Pancreas (tissue), 10 donors: Measurements from ENCODE around the gene LYPD5. TPM values are rescaled to one million over a fixed set of nuclear protein-coding genes. Genes with fewer than 3 reads are reported as not detected.

Source experiments
- ATAC-seq, 4 donors: fragments of 200-7000 bp; cut with Tn5 transposase; one replicate each; pipeline versions ENCODE4 v1.8.0 to v1.9.1; 2020; ENCODE audit warnings: mild to moderate bottlenecking in 4 of 4, moderate library complexity in 4 of 4
- DNase-seq, 6 donors: peaks; one replicate each; pipeline ENCODE4 v3.0.0-alpha.2; 2020
- FAIRE-seq: peaks from 2 replicates; lab custom pipeline; 2012; peaks lifted over from hg19 to GRCh38; lab: Jason Lieb, UNC
- H3K27ac ChIP-seq, 4 donors: fragments of 200-600 bp; sonication (generic); 1 replicate in 3 of 4; 2 replicates in 1 of 4; pipeline versions ENCODE4 v1.5.0 to v1.8.0; 2020
- H3K27me3 ChIP-seq, 4 donors: fragments of 200-600 bp; one replicate each; pipeline ENCODE4 v1.8.0; 2021
- H3K36me3 ChIP-seq, 3 donors: fragments of 200-600 bp; sonication (generic) in 1 of 3; one replicate each; pipeline versions ENCODE4 v1.5.0 to v1.8.0; 2020 to 2021
- H3K4me1 ChIP-seq, 3 donors: fragments of 200-600 bp; one replicate each; pipeline ENCODE4 v1.8.0; 2021
- H3K4me3 ChIP-seq, 4 donors: fragments of 200-600 bp; sonication (generic) in 2 of 4; one replicate each; pipeline versions ENCODE4 v1.5.0 to v1.8.0; 2020 to 2021
- H3K9me3 ChIP-seq, 4 donors: fragments of 200-600 bp; one replicate each; pipeline ENCODE4 v1.8.0; 2021
- CTCF ChIP-seq, 4 donors: fragments of 200-600 bp; sonication (generic) in 3 of 4; IDR thresholded peaks; one replicate each; pipeline versions ENCODE4 v1.5.0 to v1.8.0; 2021; ENCODE audit warnings: antibody characterized with exemption in 4 of 4
- WGBS, 2 donors: extraction: QIAGEN DNeasy Blood & Tissue Kit; methylation state at CpG; one replicate each; pipeline ENCODE4 v1.1.7; 2013; 5-methylcytosine and 5-hydroxymethylcytosine counted together
- intact Hi-C, 3 donors: fragments of 100-400 bp; cut with DNase I; formaldehyde crosslinking; loops; one replicate each; pipeline versions ENCODE4 v1.11.1 to v1.14.2; 2022
- polyA plus RNA-seq, 2 donors: library from polyadenylated mRNA; stranded (reverse); fragments of 200-250 nt; gene quantifications; one replicate each; pipeline ENCODE4 v1.2.3, GENCODE V29; 2013
- total RNA-seq, 6 donors: library from RNA; stranded (reverse); fragmentation: NEBNext Ultra II Directional in 4 of 6; extraction: Animal tissue kit (Norgen Biotek cat#: 25700) in 4 of 6; gene quantifications; one replicate each; pipeline versions ENCODE4 v1.2.1 to v1.2.4, GENCODE V29; 2021 to 2023
- donor health status: healthy with polysubstance abuse.
- donor health status: DM: no; HTN: no; CAD: no; lungs with moderate emphysema.
- donor health status: DM: no; HTN: no; CAD: no.
- donor health status: control.
- donor health status: control.
- donor health status: Bipolar disorder and iron deficiency.
- donor health status: DM: yes; HTN: yes; CAD: no.
- donor health status: DM: no; HTN: no; CAD: no.
- donor health status: DM: no; HTN: no; CAD: no.
- donor health status: DM: yes; HTN: yes; CAD: no.

The LYPD5 gene, protein sequence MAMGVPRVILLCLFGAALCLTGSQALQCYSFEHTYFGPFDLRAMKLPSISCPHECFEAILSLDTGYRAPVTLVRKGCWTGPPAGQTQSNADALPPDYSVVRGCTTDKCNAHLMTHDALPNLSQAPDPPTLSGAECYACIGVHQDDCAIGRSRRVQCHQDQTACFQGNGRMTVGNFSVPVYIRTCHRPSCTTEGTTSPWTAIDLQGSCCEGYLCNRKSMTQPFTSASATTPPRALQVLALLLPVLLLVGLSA
- 1 to 10 TPM in 1 of 6 donors, under 1 TPM in 5; 0.09 to 1.2 (median 0.24) TPM for total RNA-seq
- under 1 TPM; 0.42 to 0.49 TPM for polyA plus RNA-seq

DNA sequence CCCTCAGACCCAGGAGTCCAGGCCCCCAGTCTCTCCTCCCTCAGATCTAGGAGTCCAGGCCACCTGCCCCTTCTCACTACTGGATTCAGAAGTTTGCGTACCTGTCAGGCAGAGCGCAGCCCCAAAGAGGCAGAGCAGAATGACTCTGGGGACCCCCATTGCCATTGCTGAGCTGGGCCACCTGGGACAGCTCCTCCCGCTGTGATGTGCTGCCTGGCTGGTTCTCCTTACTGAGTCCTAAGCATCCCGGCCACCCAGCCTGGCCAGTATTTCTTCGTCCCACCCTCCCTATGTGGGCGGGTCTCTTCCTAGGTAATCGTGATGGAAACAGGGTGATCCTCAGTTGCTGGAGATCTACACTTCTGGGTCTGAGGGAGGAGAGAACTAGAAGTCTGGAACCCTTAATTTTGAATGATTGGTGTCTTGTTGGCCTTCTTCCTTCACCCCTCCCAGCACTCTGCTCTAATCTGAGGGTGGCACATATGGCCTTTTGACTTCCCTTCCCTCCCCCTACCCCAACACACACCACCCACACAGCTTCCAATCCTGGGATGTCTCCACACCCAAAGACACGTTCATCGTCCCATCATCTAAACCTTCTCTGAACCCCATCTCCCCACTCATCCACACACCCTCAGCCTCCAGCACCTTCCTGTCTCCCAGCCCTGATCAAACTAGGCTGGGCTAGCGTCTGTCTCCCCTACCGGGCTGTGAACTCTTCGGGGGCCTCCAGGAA, at the start of gene LYPD5:
LYPD5 (minus strand) TSS at position 232 of the 736 bp plus-strand sequence; CDS start at position 165, 67 bp downstream.
- Histone ChIP-seq H3K4me1 (no peaks in the 10 kb centered on the region), H3K36me3 (no peaks in the 10 kb centered on the region), H3K9me3 (no peaks in the 10 kb centered on the region), H3K27me3 (no peaks in the 10 kb centered on the region), H3K4me3 (no peak within 1 kb of the TSS), H3K27ac (no peak within 1 kb of the TSS)
- WGBS, 2 donors = 43 to 58% methylated on average over 12 of the region's 12 CpGs
- no peak for TF ChIP-seq CTCF (IDR thresholded peaks at IDR 0.05)
- ATAC-seq (no peak), DNase-seq (no peak), FAIRE-seq (no peak)
- intact Hi-C loops = no loop called here

DNA sequence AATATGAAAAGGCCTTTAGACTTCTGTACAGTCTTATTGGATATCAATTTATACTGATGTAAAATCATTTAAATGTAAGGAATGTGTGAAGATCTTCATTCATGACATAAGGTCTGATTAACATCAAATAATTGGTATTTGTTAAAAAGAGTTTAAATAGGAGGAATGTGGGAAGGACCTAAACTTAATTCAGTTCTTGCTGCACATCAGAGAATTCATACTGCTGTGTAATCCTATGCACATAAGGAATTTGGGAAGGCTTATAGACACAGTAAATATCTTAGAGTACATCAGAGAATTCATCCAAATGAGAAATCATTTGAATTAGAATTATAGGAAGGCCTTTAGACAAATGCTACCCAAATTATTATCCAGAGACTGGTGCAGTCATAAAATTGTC, 46.6 kb upstream of the LYPD5 start:
- H3K4me3 ChIP-seq = no peak overlapping the region
- intact Hi-C loops = no loop called here
- peaks cover 0 to 41% (median 4%) of the 10 kb centered on the region in 3 donors for H3K36me3 ChIP-seq
- H3K4me1 ChIP-seq = no peaks in the 10 kb centered on the region
- H3K27me3 ChIP-seq = no peaks in the 10 kb centered on the region
- no peak overlapping the region for H3K27ac ChIP-seq
- H3K9me3 ChIP-seq = peaks cover 0 to 18% (median 3%) of the 10 kb centered on the region in 4 donors
- DNase-seq (no peak), ATAC-seq (no peak), FAIRE-seq (no peak)
- TF ChIP-seq CTCF (IDR thresholded peaks at IDR 0.05) = no peak

DNA sequence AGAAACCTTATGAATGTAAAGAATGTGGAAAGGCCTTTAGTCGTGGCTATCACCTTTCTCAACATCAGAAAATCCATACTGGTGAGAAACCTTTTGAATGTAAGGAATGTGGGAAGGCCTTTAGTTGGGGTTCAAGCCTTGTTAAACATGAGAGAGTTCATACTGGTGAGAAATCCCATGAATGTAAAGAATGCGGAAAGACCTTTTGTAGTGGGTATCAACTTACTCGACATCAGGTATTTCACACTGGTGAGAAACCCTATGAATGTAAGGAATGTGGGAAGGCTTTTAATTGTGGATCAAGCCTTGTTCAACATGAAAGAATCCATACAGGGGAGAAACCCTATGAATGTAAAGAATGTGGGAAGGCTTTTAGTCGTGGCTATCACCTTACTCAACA, 45.6 kb upstream of the LYPD5 start:
- no peak for TF ChIP-seq CTCF (IDR thresholded peaks at IDR 0.05)
- Histone ChIP-seq H3K36me3 (peaks cover 0 to 49% (median 4%) of the 10 kb centered on the region in 3 donors), H3K4me3 (no peak overlapping the region), H3K27ac (no peak overlapping the region), H3K9me3 (peaks cover 0 to 18% (median 3%) of the 10 kb centered on the region in 4 donors), H3K27me3 (no peaks in the 10 kb centered on the region), H3K4me1 (no peaks in the 10 kb centered on the region)
- ATAC-seq (no peak), FAIRE-seq (no peak), DNase-seq (no peak)
- WGBS, 2 donors = 92 to 93% methylated on average over 4 of the region's 4 CpGs
- intact Hi-C loops = no loop called here

DNA sequence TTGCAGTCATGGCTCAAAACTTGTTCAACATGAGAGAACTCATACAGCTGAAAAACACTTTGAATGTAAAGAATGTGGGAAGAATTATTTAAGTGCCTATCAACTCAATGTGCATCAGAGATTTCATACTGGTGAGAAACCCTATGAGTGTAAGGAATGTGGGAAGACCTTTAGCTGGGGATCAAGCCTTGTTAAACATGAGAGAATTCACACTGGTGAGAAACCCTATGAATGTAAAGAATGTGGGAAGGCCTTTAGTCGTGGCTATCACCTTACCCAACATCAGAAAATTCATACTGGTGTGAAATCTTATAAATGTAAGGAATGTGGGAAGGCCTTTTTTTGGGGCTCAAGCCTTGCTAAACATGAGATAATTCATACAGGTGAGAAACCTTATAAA, 45.0 kb upstream of the LYPD5 start:
- TF ChIP-seq CTCF (IDR thresholded peaks at IDR 0.05) = no peak
- Histone ChIP-seq H3K36me3 (peaks cover 0 to 56% (median 4%) of the 10 kb centered on the region in 3 donors), H3K27me3 (no peaks in the 10 kb centered on the region), H3K4me1 (no peaks in the 10 kb centered on the region), H3K9me3 (peaks cover 0 to 18% (median 3%) of the 10 kb centered on the region in 4 donors), H3K27ac (no peak overlapping the region), H3K4me3 (no peak overlapping the region)
- ATAC-seq = no peak
- no peak for DNase-seq
- intact Hi-C loops = no loop called here
- 94 to 100% methylated on average over 1 of the region's 1 CpG for WGBS, 2 donors
- FAIRE-seq = no peak
